IMR-90 (cell line): ENCODE measurements around the gene TP63. TPM values are rescaled to one million over a fixed set of nuclear protein-coding genes. Genes with fewer than 3 reads are reported as not detected.

Source experiments
- ATAC-seq: fragments of 200-7000 bp; cut with Tn5 transposase; 2 replicates; pipeline ENCODE4 v1.9.1; 2020; ENCODE audit warnings: low read depth, mild to moderate bottlenecking, moderate library complexity
- BruUV-seq: library from RNA; stranded (reverse); fragments of 400-500 nt; replicated peaks from 2 replicates; lab custom pipeline; 2021; lab: Mats Ljungman, UMichigan
- CTCF ChIA-PET: fragments of 300-600 bp; formaldehyde crosslinking; extraction: SDS; loops from one replicate; lab custom pipeline; 2021; ENCODE audit warnings: antibody characterized with exemption; lab: Yijun Ruan, JAX
- POLR2A ChIA-PET: fragments of 300-600 bp; sonication (Branson Sonifier 250); formaldehyde crosslinking; loops from one replicate; lab custom pipeline; 2022; ENCODE audit warnings: antibody characterized with exemption; ENCODE audit not compliant: unreplicated experiment; lab: Charles Lee
- DNase-seq: peaks from one replicate; pipeline ENCODE4 v3.0.0; 2013
- H2AFZ ChIP-seq: replicated peaks from 2 replicates; pipeline ENCODE3; 2013; ENCODE audit warnings: low read length, mild to moderate bottlenecking; ENCODE audit not compliant: poor library complexity
- H2AK5ac ChIP-seq: 2 replicates; pipeline ENCODE4 v1.6.1; 2013; ENCODE audit warnings: low read depth, low read length, inconsistent platforms
- H2AK9ac ChIP-seq: replicated peaks from 2 replicates; pipeline ENCODE3; 2013; ENCODE audit warnings: mild to moderate bottlenecking, low read depth, low read length, moderate library complexity; ENCODE audit not compliant: poor library complexity
- H2BK120ac ChIP-seq: 2 replicates; pipeline ENCODE4 v1.6.1; 2013; ENCODE audit warnings: low read depth, low read length, inconsistent platforms
- H2BK15ac ChIP-seq: 3 replicates; pipeline ENCODE4 v1.6.1; 2013; ENCODE audit warnings: low read depth, low read length, inconsistent platforms
- H2BK20ac ChIP-seq: 2 replicates; pipeline ENCODE4 v1.6.1; 2013; ENCODE audit warnings: low read depth, mild to moderate bottlenecking, inconsistent platforms, low read length, moderate library complexity
- H2BK5ac ChIP-seq: 2 replicates; pipeline ENCODE4 v1.6.1; 2013; ENCODE audit warnings: mild to moderate bottlenecking, low read depth, low read length, inconsistent platforms; ENCODE audit not compliant: poor library complexity, severe bottlenecking
- H3K14ac ChIP-seq: replicated peaks from 2 replicates; pipeline ENCODE4 v1.6.1; 2013; ENCODE audit warnings: low read depth, low read length, inconsistent platforms
- H3K18ac ChIP-seq: 2 replicates; pipeline ENCODE4 v1.6.1; 2013; ENCODE audit warnings: low read depth, low read length, control low read depth
- H3K23ac ChIP-seq: 2 replicates; pipeline ENCODE4 v1.6.1; 2013; ENCODE audit warnings: low read depth, low read length, inconsistent platforms
- H3K27ac ChIP-seq: 2 replicates; pipeline ENCODE4 v1.5.1; 2013; ENCODE audit warnings: mild to moderate bottlenecking, control low read depth, low read length; ENCODE audit not compliant: insufficient read depth
- H3K27me3 ChIP-seq: 2 replicates; pipeline ENCODE4 v1.6.1; 2013; ENCODE audit warnings: low read length; ENCODE audit not compliant: control insufficient read depth, insufficient read depth
- H3K36me3 ChIP-seq: 2 replicates; pipeline ENCODE4 v1.6.1; 2013; ENCODE audit warnings: low read length, mixed read lengths; ENCODE audit not compliant: control insufficient read depth, insufficient read depth
- H3K4ac ChIP-seq: 2 replicates; pipeline ENCODE4 v1.6.1; 2013; ENCODE audit warnings: low read depth, low read length, inconsistent platforms
- H3K4me1 ChIP-seq: 2 replicates; pipeline ENCODE4 v1.6.1; 2013; ENCODE audit warnings: low read length, mixed read lengths; ENCODE audit not compliant: control insufficient read depth, insufficient read depth
- H3K4me2 ChIP-seq: 2 replicates; pipeline ENCODE4 v1.6.1; 2013; ENCODE audit warnings: low read depth, mild to moderate bottlenecking, control low read depth, low read length, moderate library complexity
- H3K4me3 ChIP-seq: 2 replicates; pipeline ENCODE4 v1.5.1; 2013; ENCODE audit warnings: low read depth, mild to moderate bottlenecking, control low read depth, low read length, moderate library complexity; ENCODE audit not compliant: insufficient read depth
- H3K56ac ChIP-seq: 2 replicates; pipeline ENCODE4 v1.6.1; 2013; ENCODE audit warnings: low read length, inconsistent platforms; ENCODE audit not compliant: insufficient read depth; ENCODE audit errors: extremely low read depth
- H3K79me1 ChIP-seq, 2 experiments: 2 replicates each; pipeline ENCODE4 v1.6.1; 2013; ENCODE audit warnings: low read length in 2 of 2, inconsistent platforms in 1 of 2, low read depth in 1 of 2
- H3K9ac ChIP-seq: 2 replicates; pipeline ENCODE4 v1.6.1; 2013; ENCODE audit warnings: low read depth, low read length, control low read depth
- H3K9me1 ChIP-seq: 2 replicates; pipeline ENCODE4 v1.6.1; 2013; ENCODE audit warnings: low read length, inconsistent platforms; ENCODE audit not compliant: insufficient read depth
- H3K9me3 ChIP-seq: 2 replicates; pipeline ENCODE4 v1.6.1; 2013; ENCODE audit warnings: low read length; ENCODE audit not compliant: control insufficient read depth, insufficient read depth
- H4K20me1 ChIP-seq: 2 replicates; pipeline ENCODE4 v1.6.1; 2013; ENCODE audit warnings: low read length, inconsistent platforms; ENCODE audit not compliant: insufficient read depth
- H4K5ac ChIP-seq: 2 replicates; pipeline ENCODE4 v1.6.1; 2013; ENCODE audit warnings: mild to moderate bottlenecking, low read depth, low read length, control low read depth
- H4K8ac ChIP-seq, 2 experiments: 2 replicates each; pipeline ENCODE4 v1.6.1; 2013; ENCODE audit warnings: low read depth in 2 of 2, low read length in 2 of 2, control low read depth in 1 of 2, inconsistent platforms in 1 of 2
- H4K91ac ChIP-seq: 2 replicates; pipeline ENCODE4 v1.6.1; 2013; ENCODE audit warnings: low read depth, low read length, inconsistent platforms; ENCODE audit not compliant: insufficient read depth
- BHLHE40 ChIP-seq: fragments of 150-350 bp; IDR thresholded peaks from 2 replicates; pipeline ENCODE4 v1.6.1; 2016; ENCODE audit warnings: mild to moderate bottlenecking, low read depth, low read length
- MXI1 ChIP-seq: IDR thresholded peaks from 2 replicates; pipeline ENCODE4 v1.6.1; 2012; ENCODE audit warnings: low read depth, mild to moderate bottlenecking, low read length, moderate library complexity, borderline replicate concordance
- RAD21 ChIP-seq: IDR thresholded peaks from 2 replicates; pipeline ENCODE4 v1.6.1; 2012; ENCODE audit warnings: low read length, improper control_type of control experiment
- RCOR1 ChIP-seq: IDR thresholded peaks from 2 replicates; pipeline ENCODE4 v1.6.1; 2012; ENCODE audit warnings: mild to moderate bottlenecking, low read length, improper control_type of control experiment; ENCODE audit not compliant: insufficient replicate concordance
- RFX5 ChIP-seq: IDR thresholded peaks from 2 replicates; pipeline ENCODE4 v1.8.0; 2012; ENCODE audit warnings: low read depth, mild to moderate bottlenecking, low read length, moderate library complexity
- SMC3 ChIP-seq: fragments of 150-350 bp; IDR thresholded peaks from 2 replicates; pipeline ENCODE4 v1.6.1; 2016; ENCODE audit warnings: low read depth, mild to moderate bottlenecking, antibody characterized with exemption, low read length, moderate library complexity
- WGBS, 2 experiments: methylation state at CpG; one replicate each; pipeline versions ENCODE4 v1.1.5 to v1.1.7; 2013; ENCODE audit warnings: missing lambda C conversion rate in 2 of 2; ENCODE audit not compliant: insufficient read length in 1 of 2; ENCODE audit errors: extremely low coverage in 2 of 2; 5-methylcytosine and 5-hydroxymethylcytosine counted together
- dilution Hi-C: fragments of 300-500 bp; cut with HindIII; formaldehyde crosslinking; loops from one replicate; pipeline ENCODE4 v1.14.3; 2018; ENCODE audit warnings: low sequenced_read_pairs; ENCODE audit not compliant: unreplicated experiment
- in situ Hi-C: fragments of 300-500 bp; cut with MboI; formaldehyde crosslinking; loops from 3 replicates; pipeline ENCODE4 v1.14.3; 2019; ENCODE audit warnings: low sequenced_read_pairs, inconsistent platforms, mixed read lengths
- intact Hi-C: fragments of 100-400 bp; cut with micrococcal nuclease; formaldehyde crosslinking; loops from 2 replicates; pipeline ENCODE4 v1.10.0; 2022
- polyA plus RNA-seq, 3 experiments: library from polyadenylated mRNA; depleted of rRNA; stranded (reverse); fragments of >200 nt; gene quantifications; 2 replicates each; pipeline ENCODE4 v1.2.3, GENCODE V29; 2012; ENCODE audit warnings: low replicate concordance in 1 of 3
- total RNA-seq: library from RNA; depleted of rRNA; stranded (reverse); fragments of >200 nt; gene quantifications from 2 replicates; pipeline ENCODE4 v1.2.3, GENCODE V29; 2012

TP63 gene
- total and polyA plus RNA-seq, 2 of the 4 experiments (the other 2 are of a cell fraction): not detected

DNA sequence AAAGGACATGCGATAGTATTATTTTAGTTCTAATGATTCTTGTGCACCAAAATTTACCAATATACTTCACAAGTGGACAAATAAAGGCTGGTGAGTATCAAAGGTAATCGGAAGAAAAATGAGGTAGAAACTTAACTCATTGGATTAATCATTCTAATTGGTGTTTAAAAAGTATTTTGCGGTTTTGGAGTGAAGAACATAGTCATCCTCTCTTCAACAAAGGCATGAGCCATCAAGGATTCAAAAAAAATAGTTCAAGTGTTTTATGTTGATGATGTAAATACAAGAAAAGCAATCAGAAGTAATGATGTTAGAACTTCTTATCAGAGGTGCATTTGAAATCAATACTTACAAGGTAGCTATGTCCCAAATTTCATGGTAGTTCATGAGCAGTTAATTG lies 268.0 kb downstream of the TP63 start:
- H2AK9ac ChIP-seq: no peak overlapping the region
- H3K18ac ChIP-seq: no peak overlapping the region
- no peaks in the 10 kb centered on the region for H3K36me3 ChIP-seq
- WGBS, 2 experiments: no CpG with 5 or more reads among the region's 3 CpGs
- H2AK5ac ChIP-seq: no peak overlapping the region
- no peaks in the 10 kb centered on the region for H3K9me1 ChIP-seq
- no peak overlapping the region for H4K5ac ChIP-seq
- no peak overlapping the region for H2BK5ac ChIP-seq
- H3K14ac ChIP-seq: no peak overlapping the region
- no peak for DNase-seq
- H3K79me1 ChIP-seq: no peaks in the 10 kb centered on the region
- H3K9me3 ChIP-seq: no peaks in the 10 kb centered on the region; the same call in 1 of the 2 replicates
- no peak overlapping the region for H3K9ac ChIP-seq
- dilution Hi-C loops (no loop called here), intact Hi-C loops (no loop called here), in situ Hi-C loops (no loop called here)
- no peak overlapping the region for H3K4me2 ChIP-seq
- H4K20me1 ChIP-seq: no peaks in the 10 kb centered on the region
- H3K23ac ChIP-seq: no peak overlapping the region
- no peak for ATAC-seq
- H3K4me1 ChIP-seq: no peaks in the 10 kb centered on the region
- no TSS peak for BruUV-seq
- no peak overlapping the region for H2BK20ac ChIP-seq
- no peak overlapping the region for H3K4me3 ChIP-seq
- H2BK15ac ChIP-seq: no peak overlapping the region
- H2AFZ ChIP-seq: no peak overlapping the region
- ChIA-PET CTCF (no interaction called here), POLR2A (no interaction called here)
- H3K56ac ChIP-seq: no peak overlapping the region
- H2BK120ac ChIP-seq: no peak overlapping the region
- no peak overlapping the region for H3K27ac ChIP-seq
- H3K4ac ChIP-seq: no peak overlapping the region
- no peak overlapping the region for H4K91ac ChIP-seq
- TF ChIP-seq RCOR1 (no peak), RAD21 (no peak), MXI1 (no peak), BHLHE40 (no peak), RFX5 (no peak), SMC3 (no peak)
- no peaks in the 10 kb centered on the region for H3K27me3 ChIP-seq
- H4K8ac ChIP-seq: no peak overlapping the region
